GM23338 (cell line): ENCODE results near the gene INPP5D. TPM values are rescaled to one million over a fixed set of nuclear protein-coding genes. Genes with fewer than 3 reads are reported as not detected.

Experiments used
- ATAC-seq: fragments of 200-7000 bp; cut with Tn5 transposase; 3 replicates; pipeline ENCODE4 v1.9.1; 2020
- DNase-seq: peaks from one replicate; pipeline ENCODE4 v3.0.0-alpha.2; 2015; ENCODE audit warnings: low spot score
- H2AFZ ChIP-seq: fragments of 200-600 bp; sonication (generic); 2 replicates; pipeline ENCODE4 v1.8.0; 2016; ENCODE audit warnings: antibody characterized with exemption, mild to moderate bottlenecking, moderate library complexity
- H3F3A ChIP-seq: fragments of 200-600 bp; sonication (generic); replicated peaks from 2 replicates; pipeline ENCODE4 v1.8.0; 2017; ENCODE audit warnings: antibody characterized with exemption, mixed run types, low read depth
- H3K27ac ChIP-seq: fragments of 200-600 bp; sonication (generic); 2 replicates; pipeline ENCODE4 v1.6.1; 2016; ENCODE audit warnings: low read depth
- H3K27me3 ChIP-seq: fragments of 200-600 bp; sonication (generic); 2 replicates; pipeline ENCODE4 v1.8.0; 2016; ENCODE audit warnings: mild to moderate bottlenecking, mixed run types, moderate library complexity; ENCODE audit not compliant: insufficient read depth
- H3K36me3 ChIP-seq: fragments of 200-600 bp; sonication (generic); 2 replicates; pipeline ENCODE4 v1.8.0; 2016; ENCODE audit warnings: mild to moderate bottlenecking; ENCODE audit not compliant: insufficient read depth
- H3K4me1 ChIP-seq: fragments of 200-600 bp; sonication (generic); 2 replicates; pipeline ENCODE4 v1.8.0; 2016; ENCODE audit warnings: mild to moderate bottlenecking, moderate library complexity; ENCODE audit not compliant: insufficient read depth
- H3K4me2 ChIP-seq: fragments of 200-600 bp; sonication (generic); 2 replicates; pipeline ENCODE4 v1.7.1; 2017; ENCODE audit warnings: mixed run types
- H3K4me3 ChIP-seq: fragments of 200-600 bp; sonication (generic); 2 replicates; pipeline ENCODE4 v1.6.1; 2016; ENCODE audit warnings: mixed run types
- H3K79me2 ChIP-seq: fragments of 200-600 bp; sonication (generic); replicated peaks from 2 replicates; pipeline ENCODE4 v1.8.0; 2017; ENCODE audit warnings: mild to moderate bottlenecking; ENCODE audit not compliant: insufficient read depth
- H3K9me2 ChIP-seq: fragments of 200-600 bp; sonication (generic); 2 replicates; pipeline ENCODE4 v1.8.0; 2017; ENCODE audit not compliant: insufficient read depth
- H4K20me1 ChIP-seq: fragments of 200-600 bp; sonication (generic); replicated peaks from 2 replicates; pipeline ENCODE4 v1.8.0; 2017; ENCODE audit warnings: mild to moderate bottlenecking; ENCODE audit not compliant: insufficient read depth
- H3K27ac Mint-ChIP-seq: 2 replicates; pipeline ENCODE4 v1.8.0; 2020; ENCODE audit warnings: inconsistent platforms, mild to moderate bottlenecking, moderate library complexity, mixed read lengths
- H3K27me3 Mint-ChIP-seq: 3 replicates; pipeline ENCODE4 v1.8.0; 2022; ENCODE audit warnings: low read depth, mild to moderate bottlenecking, moderate library complexity, mixed read lengths, inconsistent platforms; ENCODE audit not compliant: insufficient read depth, poor library complexity
- H3K36me3 Mint-ChIP-seq: 3 replicates; pipeline ENCODE4 v1.8.0; 2021; ENCODE audit warnings: low read depth, mild to moderate bottlenecking, inconsistent platforms, moderate library complexity, mixed read lengths
- H3K4me1 Mint-ChIP-seq: 3 replicates; pipeline ENCODE4 v1.8.0; 2020; ENCODE audit warnings: mild to moderate bottlenecking, inconsistent platforms, mixed read lengths
- H3K4me3 Mint-ChIP-seq: 3 replicates; pipeline ENCODE4 v1.8.0; 2021; ENCODE audit warnings: moderate library complexity, mild to moderate bottlenecking, inconsistent platforms, mixed read lengths
- H3K9me3 Mint-ChIP-seq: 3 replicates; pipeline ENCODE4 v1.8.0; 2020; ENCODE audit warnings: moderate library complexity, mild to moderate bottlenecking, inconsistent platforms, mixed read lengths
- CREB1 ChIP-seq: fragments of 250-450 bp; sonication (Bioruptor Pico); IDR thresholded peaks from 2 replicates; pipeline ENCODE4 v1.5.0; 2020; ENCODE audit warnings: low read depth, mild to moderate bottlenecking, moderate library complexity
- JUNB ChIP-seq: IDR thresholded peaks from one replicate; pipeline ENCODE4 v1.6.1; 2016; ENCODE audit warnings: antibody characterized with exemption; ENCODE audit not compliant: unreplicated experiment
- POLR2AphosphoS5 ChIP-seq: IDR thresholded peaks from 2 replicates; pipeline ENCODE4 v1.6.1; 2016; ENCODE audit warnings: antibody characterized with exemption, low read depth
- REST ChIP-seq: IDR thresholded peaks from one replicate; pipeline ENCODE4 v1.6.1; 2018; ENCODE audit warnings: antibody characterized with exemption; ENCODE audit not compliant: unreplicated experiment
- STAT1 ChIP-seq: IDR thresholded peaks from one replicate; pipeline ENCODE4 v1.6.1; 2016; ENCODE audit warnings: antibody characterized with exemption; ENCODE audit not compliant: unreplicated experiment
- ZNF114 ChIP-seq: fragments of 250-450 bp; sonication (Bioruptor Pico); IDR thresholded peaks from 2 replicates; pipeline ENCODE4 v1.5.0; 2020; ENCODE audit warnings: mild to moderate bottlenecking, moderate library complexity
- ZNF462 ChIP-seq: fragments of 250-450 bp; sonication (Bioruptor Pico); IDR thresholded peaks from 2 replicates; pipeline ENCODE4 v1.5.0; 2020; ENCODE audit warnings: mild to moderate bottlenecking, moderate library complexity
- polyA plus RNA-seq: library from polyadenylated mRNA; unstranded; fragments of >200 nt; fragmentation: Nextera tagmentation; extraction: Ambion mirVana; gene quantifications from 2 replicates; pipeline ENCODE4 v1.2.1, GENCODE V29; 2016
- total RNA-seq: library from RNA; depleted of rRNA; stranded (reverse); fragments of >200 nt; shearing (Covaris generic); gene quantifications from 2 replicates; pipeline ENCODE4 v1.2.3, GENCODE V29; 2014
- TF ChIP-seq, protein P1 (sequence below): IDR thresholded peaks from 2 replicates; pipeline ENCODE4 v1.6.1; 2016; ENCODE audit warnings: antibody characterized with exemption

Gene INPP5D
- total and polyA plus RNA-seq, 2 experiments from 2014 or later, result 6.6 to 8.3 TPM

DNA sequence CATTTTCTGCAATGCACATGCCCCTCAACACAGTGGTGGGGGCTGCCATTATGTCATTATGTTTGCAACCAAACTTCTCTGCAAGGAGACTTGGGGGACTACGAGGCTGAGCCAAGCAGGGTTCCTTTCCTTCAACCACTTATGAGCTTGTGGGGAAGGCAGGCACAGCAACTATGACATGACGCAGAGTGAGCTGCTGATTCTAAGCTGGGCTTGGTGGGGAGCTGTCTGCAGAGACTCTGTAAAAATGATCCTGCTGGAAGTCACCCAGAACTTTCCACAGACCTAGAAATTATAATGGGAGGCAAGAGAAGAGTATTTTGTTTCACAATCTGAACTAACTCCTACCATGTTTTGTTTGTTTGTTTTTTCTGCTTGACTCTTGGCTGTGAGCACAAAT is 55.6 kb downstream of the INPP5D start:
- no peak overlapping the region for H2AFZ ChIP-seq

More for the DNA sequence above, 55.6 kb downstream of the INPP5D start:
- DNase-seq, result no peak
- no peak overlapping the region for H3K4me3 ChIP-seq
- H3K27me3 ChIP-seq, result no peaks in the 10 kb centered on the region
- H4K20me1 ChIP-seq, result no peaks in the 10 kb centered on the region
- H3K79me2 ChIP-seq, result no peaks in the 10 kb centered on the region
- Mint-ChIP-seq H3K4me3 (no peak overlapping the region), H3K27ac (no peak overlapping the region), H3K27me3 (peaks cover 2% of the 10 kb centered on the region), H3K4me1 (peaks cover 22% of the 10 kb centered on the region), H3K9me3 (no peaks in the 10 kb centered on the region), H3K36me3 (no peaks in the 10 kb centered on the region)
- no peak for ATAC-seq
- no peaks in the 10 kb centered on the region for H3K4me1 ChIP-seq
- no peaks in the 10 kb centered on the region for H3F3A ChIP-seq
- no peaks in the 10 kb centered on the region for H3K9me2 ChIP-seq
- no peak overlapping the region for H3K4me2 ChIP-seq
- no peaks in the 10 kb centered on the region for H3K36me3 ChIP-seq
- H3K27ac ChIP-seq, result no peak overlapping the region
- TF ChIP-seq STAT1 (no peak), REST (no peak), JUNB (no peak), POLR2AphosphoS5 (no peak), CREB1 (CRISPR knock-in tag) (no peak), ZNF462 (CRISPR knock-in tag) (no peak), ZNF114 (no peak)
- TF ChIP-seq, protein P1, sequence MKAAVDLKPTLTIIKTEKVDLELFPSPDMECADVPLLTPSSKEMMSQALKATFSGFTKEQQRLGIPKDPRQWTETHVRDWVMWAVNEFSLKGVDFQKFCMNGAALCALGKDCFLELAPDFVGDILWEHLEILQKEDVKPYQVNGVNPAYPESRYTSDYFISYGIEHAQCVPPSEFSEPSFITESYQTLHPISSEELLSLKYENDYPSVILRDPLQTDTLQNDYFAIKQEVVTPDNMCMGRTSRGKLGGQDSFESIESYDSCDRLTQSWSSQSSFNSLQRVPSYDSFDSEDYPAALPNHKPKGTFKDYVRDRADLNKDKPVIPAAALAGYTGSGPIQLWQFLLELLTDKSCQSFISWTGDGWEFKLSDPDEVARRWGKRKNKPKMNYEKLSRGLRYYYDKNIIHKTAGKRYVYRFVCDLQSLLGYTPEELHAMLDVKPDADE, result no peak
